Measurements from ENCODE around the gene RASGRF1. TPM values are rescaled to one million over a fixed set of nuclear protein-coding genes. Genes with fewer than 3 reads are reported as not detected.

The RASGRF1 gene
- total RNA-seq, 1 donor from 2014 or later = not detected

DNA sequence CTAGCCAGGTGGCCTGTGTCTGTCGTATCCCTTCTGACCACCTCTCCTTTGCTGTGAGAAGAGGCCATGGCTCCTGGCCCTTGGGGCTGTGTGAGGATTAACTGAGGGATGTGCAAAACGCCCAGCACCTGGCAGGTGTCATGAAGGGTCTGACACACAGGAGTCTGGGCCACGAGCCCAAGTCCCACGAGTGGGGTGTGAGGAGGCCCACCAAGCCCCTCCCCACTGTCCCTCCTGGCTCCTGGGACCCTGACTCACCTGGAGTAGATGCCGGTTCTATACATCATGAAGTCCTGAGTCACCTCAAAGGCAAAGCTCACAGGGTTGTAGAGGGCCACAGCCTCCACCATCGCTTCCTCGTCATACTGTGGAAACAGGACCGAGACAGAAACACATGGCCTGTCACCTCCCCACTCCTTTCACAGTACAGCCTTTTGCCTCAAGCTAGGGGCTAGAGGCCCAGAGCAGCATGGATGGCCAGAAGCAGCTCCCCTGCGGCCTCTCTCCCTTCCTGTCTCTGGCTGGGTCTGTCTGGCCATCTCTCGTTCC, 165.4 kb downstream of the RASGRF1 start:
- intact Hi-C loops (cut with micrococcal nuclease) = no loop called here
- H3K9me3 ChIP-seq (replicated peaks) = no peaks in the 10 kb centered on the region
- peaks cover 68% of the 10 kb centered on the region for H3K36me3 ChIP-seq
- DNase-seq = no peak
- H3K27me3 ChIP-seq (ENCODE audit: low read depth) = no peaks in the 10 kb centered on the region
- TF ChIP-seq, protein P1, sequence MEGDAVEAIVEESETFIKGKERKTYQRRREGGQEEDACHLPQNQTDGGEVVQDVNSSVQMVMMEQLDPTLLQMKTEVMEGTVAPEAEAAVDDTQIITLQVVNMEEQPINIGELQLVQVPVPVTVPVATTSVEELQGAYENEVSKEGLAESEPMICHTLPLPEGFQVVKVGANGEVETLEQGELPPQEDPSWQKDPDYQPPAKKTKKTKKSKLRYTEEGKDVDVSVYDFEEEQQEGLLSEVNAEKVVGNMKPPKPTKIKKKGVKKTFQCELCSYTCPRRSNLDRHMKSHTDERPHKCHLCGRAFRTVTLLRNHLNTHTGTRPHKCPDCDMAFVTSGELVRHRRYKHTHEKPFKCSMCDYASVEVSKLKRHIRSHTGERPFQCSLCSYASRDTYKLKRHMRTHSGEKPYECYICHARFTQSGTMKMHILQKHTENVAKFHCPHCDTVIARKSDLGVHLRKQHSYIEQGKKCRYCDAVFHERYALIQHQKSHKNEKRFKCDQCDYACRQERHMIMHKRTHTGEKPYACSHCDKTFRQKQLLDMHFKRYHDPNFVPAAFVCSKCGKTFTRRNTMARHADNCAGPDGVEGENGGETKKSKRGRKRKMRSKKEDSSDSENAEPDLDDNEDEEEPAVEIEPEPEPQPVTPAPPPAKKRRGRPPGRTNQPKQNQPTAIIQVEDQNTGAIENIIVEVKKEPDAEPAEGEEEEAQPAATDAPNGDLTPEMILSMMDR (IDR thresholded peaks at IDR 0.05; ENCODE audit: borderline replicate concordance) = no peak
- no peaks in the 10 kb centered on the region for H3K4me1 ChIP-seq
- no peak overlapping the region for H3K27ac ChIP-seq (replicated peaks)
- H3K4me3 ChIP-seq = no peak overlapping the region

DNA sequence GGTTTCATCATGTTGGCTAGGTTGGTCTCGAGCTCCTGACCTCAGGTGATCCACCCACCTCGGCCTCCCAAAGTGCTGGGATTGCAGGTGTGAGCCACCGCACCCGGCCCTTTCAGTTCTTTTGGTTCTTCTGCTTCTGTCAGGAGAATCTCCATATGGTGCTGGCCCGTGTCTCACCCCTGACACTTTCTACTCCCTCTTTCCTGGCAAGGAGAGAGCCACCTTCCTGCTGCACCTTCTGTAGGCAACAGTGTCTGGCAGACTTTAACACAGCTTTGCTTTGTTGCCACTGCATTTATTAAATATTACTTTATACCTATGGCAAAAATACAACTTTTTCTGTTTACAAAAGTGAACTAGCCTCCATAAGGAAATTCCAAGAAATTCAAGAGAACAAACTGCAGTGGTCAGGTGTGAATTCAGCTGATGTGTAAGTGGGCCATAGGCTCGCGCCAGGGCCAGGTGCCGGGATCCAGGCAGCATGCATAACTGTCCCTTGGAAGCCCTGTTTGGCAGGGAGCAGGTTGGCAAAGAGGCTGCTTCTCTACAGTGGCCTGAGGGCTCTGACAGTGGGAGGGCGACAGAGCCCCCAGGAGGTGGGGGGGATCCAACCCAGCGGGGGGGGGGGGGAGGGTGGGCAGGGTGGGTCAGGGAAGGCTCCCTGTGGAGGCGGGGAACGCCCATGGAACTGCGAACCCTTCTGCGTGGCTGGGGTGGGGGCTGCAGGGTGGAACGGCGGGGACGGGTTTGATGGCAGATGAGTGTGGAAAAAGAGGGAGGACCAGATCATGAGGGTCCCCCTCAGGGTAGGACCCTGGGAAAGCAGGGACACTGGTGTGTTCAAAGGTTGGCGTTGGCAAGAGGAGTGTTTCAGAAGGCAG, 166.9 kb downstream of the RASGRF1 start:
- Histone ChIP-seq H3K9me3 (replicated peaks) (no peaks in the 10 kb centered on the region), H3K4me3 (no peak overlapping the region), H3K27me3 (ENCODE audit: low read depth) (no peaks in the 10 kb centered on the region), H3K36me3 (peaks cover 82% of the 10 kb centered on the region), H3K4me1 (no peaks in the 10 kb centered on the region), H3K27ac (replicated peaks) (no peak overlapping the region)
- DNase-seq = no peak
- intact Hi-C loops (cut with micrococcal nuclease) = no loop called here
- TF ChIP-seq, protein P1 (IDR thresholded peaks at IDR 0.05; ENCODE audit: borderline replicate concordance) = no peak

DNA sequence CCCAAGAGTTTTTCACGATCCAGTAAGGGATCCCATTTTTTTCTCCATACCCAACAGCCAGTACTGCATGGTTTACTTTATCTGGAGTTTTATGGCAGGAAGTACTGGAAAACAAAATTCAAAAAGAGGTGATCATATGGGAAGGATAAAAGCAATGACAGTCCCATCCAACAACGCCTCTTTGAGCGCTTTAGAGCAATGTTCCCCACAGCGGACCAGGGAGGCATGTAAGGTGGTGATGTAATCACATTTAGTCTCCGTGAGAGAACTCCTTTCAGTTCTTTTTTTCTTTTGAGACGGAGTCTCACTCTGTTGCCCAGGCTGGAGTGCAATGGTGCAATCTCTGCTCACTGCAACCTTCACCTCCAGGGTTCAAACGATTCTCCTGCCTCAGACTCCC, 167.6 kb downstream of the RASGRF1 start:
- Histone ChIP-seq H3K27ac (replicated peaks) (no peak overlapping the region), H3K36me3 (peaks cover 85% of the 10 kb centered on the region), H3K9me3 (replicated peaks) (no peaks in the 10 kb centered on the region), H3K27me3 (ENCODE audit: low read depth) (no peaks in the 10 kb centered on the region), H3K4me3 (no peak overlapping the region), H3K4me1 (no peaks in the 10 kb centered on the region)
- TF ChIP-seq, protein P1 (IDR thresholded peaks at IDR 0.05; ENCODE audit: borderline replicate concordance) = no peak
- DNase-seq = no peak
- intact Hi-C loops (cut with micrococcal nuclease) = no loop called here

DNA sequence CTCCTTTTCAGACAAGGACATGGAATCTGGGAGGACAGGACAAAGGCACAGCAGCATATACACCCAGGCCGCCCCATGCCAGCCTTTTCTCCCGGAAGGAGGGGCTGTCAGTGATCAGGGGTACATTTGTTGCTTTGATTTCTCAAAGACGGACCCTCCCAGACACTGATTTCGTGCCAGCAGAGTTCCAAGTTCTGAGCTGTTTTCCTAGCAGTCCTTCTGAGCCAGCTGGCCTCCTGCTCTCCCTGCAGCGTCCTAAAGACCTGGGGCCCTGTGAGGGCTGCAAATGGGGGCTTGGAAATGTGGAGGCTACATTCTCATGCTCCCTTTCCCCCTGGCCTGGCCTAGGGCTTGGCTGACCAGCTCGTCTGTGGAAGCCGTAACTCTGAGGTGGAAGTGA, 168.1 kb downstream of the RASGRF1 start:
- Histone ChIP-seq H3K27me3 (ENCODE audit: low read depth) (no peaks in the 10 kb centered on the region), H3K9me3 (replicated peaks) (no peaks in the 10 kb centered on the region), H3K4me1 (peaks cover under 1% of the 10 kb centered on the region), H3K27ac (replicated peaks) (no peak overlapping the region), H3K4me3 (no peak overlapping the region), H3K36me3 (peaks cover 80% of the 10 kb centered on the region)
- intact Hi-C loops (cut with micrococcal nuclease) = no loop called here
- TF ChIP-seq, protein P1 (IDR thresholded peaks at IDR 0.05; ENCODE audit: borderline replicate concordance) = no peak
- DNase-seq = no peak

DNA sequence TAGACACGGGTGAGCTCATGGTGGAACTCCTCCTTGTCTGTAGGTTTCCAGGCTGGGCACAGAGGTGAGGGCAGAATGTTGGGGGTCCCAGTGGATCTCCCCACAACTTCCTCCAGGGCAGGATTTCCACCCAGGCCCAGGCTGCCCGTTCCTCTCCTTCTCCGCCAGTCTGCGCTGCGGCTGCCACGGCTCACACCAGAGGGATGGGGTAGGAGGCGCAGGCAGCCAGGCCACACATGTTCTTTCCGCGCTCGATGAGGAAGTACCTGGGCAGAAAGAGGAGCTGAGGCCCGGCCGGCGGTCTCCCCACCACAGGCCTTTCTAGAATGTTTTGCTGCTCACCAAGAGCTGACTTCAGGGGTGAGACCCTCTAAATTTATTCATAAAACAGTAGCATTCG, 168.6 kb downstream of the RASGRF1 start:
- Histone ChIP-seq H3K27ac (replicated peaks) (no peak overlapping the region), H3K36me3 (peaks cover 74% of the 10 kb centered on the region), H3K4me3 (no peak overlapping the region), H3K9me3 (replicated peaks) (no peaks in the 10 kb centered on the region), H3K4me1 (peaks cover 6% of the 10 kb centered on the region), H3K27me3 (ENCODE audit: low read depth) (no peaks in the 10 kb centered on the region)
- intact Hi-C loops (cut with micrococcal nuclease) = no loop called here
- DNase-seq = no peak
- TF ChIP-seq, protein P1 (IDR thresholded peaks at IDR 0.05; ENCODE audit: borderline replicate concordance) = no peak

All from left ventricle myocardium inferior (tissue), 1 donor.